Measurements from ENCODE around the gene DNAJB13. TPM values are rescaled to one million over a fixed set of nuclear protein-coding genes. Genes with fewer than 3 reads are reported as not detected.

Gene DNAJB13
- total RNA-seq, 4 donors from 2014 or later, result 0.42 TPM; not detected in 3

DNA sequence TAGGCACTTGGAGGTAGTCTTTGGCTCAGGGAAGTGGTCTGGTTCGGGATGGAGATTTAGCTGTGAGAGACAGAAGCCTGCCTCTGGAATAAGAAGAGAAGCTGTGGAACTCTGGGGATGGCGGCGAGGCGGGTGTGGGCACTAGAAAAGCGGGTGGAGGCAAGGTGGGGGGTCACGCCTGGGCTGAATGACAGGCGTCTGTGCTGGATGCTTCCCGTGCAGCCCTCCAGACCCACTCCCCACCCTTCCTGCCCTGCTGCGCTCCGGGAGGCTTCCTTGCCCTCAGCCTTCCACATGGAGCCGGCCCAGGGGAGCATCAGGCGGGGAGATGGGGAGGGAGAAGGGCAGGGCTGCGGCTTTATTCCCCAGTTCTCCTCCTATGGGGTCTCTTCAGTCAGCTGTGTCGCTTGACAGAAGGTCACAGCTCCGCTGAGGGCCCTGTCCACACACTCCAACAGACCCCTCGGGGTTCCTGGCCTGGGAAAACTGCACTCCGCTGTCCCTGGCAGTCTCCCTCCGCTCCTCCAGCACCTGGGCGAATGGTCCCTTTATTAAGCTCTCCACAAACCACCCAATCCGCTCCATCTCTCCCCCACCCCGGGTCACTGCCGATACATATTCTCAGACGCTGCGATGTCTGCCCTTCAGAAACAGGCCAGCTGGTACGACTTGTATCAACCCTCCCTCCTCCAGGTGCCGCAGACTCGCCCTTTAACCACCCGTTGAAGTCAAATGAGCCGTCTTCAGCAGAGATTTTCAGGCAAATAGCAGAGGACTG is 6.2 kb downstream of the DNAJB13 start:
- WGBS, 2 donors, result 62 to 69% methylated on average over 29 of the region's 29 CpGs
- no peak for DNase-seq (ENCODE audit: low spot score in 2 of 2)
- TF ChIP-seq, protein P1, sequence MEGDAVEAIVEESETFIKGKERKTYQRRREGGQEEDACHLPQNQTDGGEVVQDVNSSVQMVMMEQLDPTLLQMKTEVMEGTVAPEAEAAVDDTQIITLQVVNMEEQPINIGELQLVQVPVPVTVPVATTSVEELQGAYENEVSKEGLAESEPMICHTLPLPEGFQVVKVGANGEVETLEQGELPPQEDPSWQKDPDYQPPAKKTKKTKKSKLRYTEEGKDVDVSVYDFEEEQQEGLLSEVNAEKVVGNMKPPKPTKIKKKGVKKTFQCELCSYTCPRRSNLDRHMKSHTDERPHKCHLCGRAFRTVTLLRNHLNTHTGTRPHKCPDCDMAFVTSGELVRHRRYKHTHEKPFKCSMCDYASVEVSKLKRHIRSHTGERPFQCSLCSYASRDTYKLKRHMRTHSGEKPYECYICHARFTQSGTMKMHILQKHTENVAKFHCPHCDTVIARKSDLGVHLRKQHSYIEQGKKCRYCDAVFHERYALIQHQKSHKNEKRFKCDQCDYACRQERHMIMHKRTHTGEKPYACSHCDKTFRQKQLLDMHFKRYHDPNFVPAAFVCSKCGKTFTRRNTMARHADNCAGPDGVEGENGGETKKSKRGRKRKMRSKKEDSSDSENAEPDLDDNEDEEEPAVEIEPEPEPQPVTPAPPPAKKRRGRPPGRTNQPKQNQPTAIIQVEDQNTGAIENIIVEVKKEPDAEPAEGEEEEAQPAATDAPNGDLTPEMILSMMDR (IDR thresholded peaks at IDR 0.05), result no peak
- no peak for TF ChIP-seq POLR2A (IDR thresholded peaks at IDR 0.05)
- no peak overlapping the region for H3K4me3 ChIP-seq (ENCODE audit: low read depth, poor library complexity, severe bottlenecking)
- intact Hi-C loops (cut with DNase I; ENCODE audit: low total_unique reads), result no loop called here

DNA sequence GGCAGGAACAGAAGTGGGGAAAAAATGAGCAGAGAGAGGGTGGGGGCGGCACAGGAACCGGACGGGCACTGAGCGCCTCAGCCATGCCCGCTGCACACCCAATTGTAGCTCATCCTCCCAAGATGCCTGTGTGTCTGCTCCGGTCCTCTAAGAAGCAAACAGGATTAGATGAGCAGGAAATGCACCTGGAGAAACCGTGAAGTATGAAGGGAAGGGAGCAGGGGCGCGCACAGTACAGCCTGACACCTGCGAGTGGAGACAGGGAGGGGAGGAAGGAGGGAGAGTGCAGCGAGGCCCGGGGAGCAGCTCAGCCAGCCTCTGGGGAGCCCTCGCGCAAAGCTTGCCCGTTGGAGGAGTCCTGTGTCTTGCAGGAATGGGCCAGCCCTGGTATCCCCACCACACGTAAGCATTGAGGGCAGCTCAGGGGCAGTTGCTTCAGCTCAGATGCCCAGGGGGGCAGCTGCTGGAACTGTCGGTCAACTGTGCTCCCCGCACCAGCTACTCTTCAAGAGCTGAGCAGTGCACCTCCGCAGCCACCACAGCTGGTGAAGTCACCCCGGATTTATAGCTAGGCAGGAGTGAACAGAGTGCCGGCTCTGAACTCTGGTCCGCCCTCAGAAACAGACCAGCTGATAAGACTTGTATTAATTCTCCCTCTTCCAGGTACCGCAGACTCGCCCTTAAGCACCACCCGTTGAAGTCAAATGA is 7.0 kb downstream of the DNAJB13 start:
- DNase-seq (ENCODE audit: low spot score in 2 of 2), result no peak
- TF ChIP-seq, protein P1 (IDR thresholded peaks at IDR 0.05), result no peak
- no peak for TF ChIP-seq POLR2A (IDR thresholded peaks at IDR 0.05)
- intact Hi-C loops (cut with DNase I; ENCODE audit: low total_unique reads), result no loop called here
- 75 to 76% methylated on average over 22 to 25 of the region's 25 CpGs for WGBS, 2 donors
- H3K4me3 ChIP-seq (ENCODE audit: low read depth, poor library complexity, severe bottlenecking), result no peak overlapping the region

DNA sequence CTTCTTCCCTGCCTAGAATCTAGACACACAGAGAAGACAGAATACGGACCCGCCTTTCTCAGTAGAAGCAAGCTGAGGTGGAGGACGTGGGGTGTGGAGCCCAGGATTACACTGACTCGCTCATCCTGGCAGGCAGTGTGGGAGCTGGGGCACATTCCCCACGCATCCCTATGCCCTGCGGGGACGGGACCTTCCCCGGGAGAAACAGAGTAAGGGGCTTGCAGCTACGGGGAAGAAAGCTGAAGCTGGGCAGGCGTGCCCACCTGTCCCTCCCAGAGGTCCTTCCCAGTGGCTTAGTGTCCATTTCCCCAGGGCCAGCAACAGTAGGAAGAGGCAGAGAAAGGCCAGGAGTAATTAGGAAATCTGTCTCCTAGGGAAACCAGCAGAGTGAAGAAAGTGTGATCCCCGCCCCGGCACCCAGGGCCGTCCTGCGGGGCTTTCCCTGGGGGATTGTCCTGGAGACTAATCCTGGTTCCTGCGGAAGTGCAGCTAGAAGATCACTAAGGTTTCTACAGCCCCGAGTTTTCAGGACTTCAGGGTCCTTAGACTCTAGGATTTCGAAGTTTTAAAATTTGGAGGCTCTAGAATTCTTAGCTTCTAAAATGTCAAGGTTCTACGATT is 7.8 kb downstream of the DNAJB13 start:
- intact Hi-C loops (cut with DNase I; ENCODE audit: low total_unique reads), result no loop called here
- H3K4me3 ChIP-seq (ENCODE audit: low read depth, poor library complexity, severe bottlenecking), result no peak overlapping the region
- no peak for DNase-seq (ENCODE audit: low spot score in 2 of 2)
- 79 to 81% methylated on average over 18 of the region's 18 CpGs for WGBS, 2 donors
- TF ChIP-seq, protein P1 (IDR thresholded peaks at IDR 0.05), result no peak

DNA sequence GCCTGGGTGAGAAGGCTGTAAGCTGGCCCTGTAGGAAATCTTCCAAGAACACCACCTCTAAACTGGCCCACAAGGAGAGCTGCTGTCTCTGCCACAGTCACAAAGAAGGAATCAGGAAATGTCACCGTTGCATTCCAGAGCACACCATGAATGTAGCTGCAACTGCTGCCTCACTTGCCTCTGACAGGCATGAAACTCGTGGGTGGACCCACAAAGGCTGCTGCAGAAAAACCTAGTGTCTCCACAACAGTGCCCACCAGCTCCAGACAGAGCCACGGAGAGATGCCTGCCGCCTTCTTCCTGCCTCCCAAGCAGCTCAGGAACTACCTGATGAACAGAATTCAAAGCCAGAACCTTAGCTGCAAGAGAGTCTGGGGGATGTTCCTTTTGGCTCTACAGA is 10.5 kb downstream of the DNAJB13 start:
- no peak overlapping the region for H3K4me3 ChIP-seq (ENCODE audit: low read depth, poor library complexity, severe bottlenecking)
- TF ChIP-seq, protein P1 (IDR thresholded peaks at IDR 0.05), result no peak
- no peak for TF ChIP-seq POLR2A (IDR thresholded peaks at IDR 0.05)
- WGBS, 2 donors, result 73 to 78% methylated on average over 4 of the region's 4 CpGs
- intact Hi-C loops (cut with DNase I; ENCODE audit: low total_unique reads), result no loop called here
- DNase-seq (ENCODE audit: low spot score in 2 of 2), result no peak

DNA sequence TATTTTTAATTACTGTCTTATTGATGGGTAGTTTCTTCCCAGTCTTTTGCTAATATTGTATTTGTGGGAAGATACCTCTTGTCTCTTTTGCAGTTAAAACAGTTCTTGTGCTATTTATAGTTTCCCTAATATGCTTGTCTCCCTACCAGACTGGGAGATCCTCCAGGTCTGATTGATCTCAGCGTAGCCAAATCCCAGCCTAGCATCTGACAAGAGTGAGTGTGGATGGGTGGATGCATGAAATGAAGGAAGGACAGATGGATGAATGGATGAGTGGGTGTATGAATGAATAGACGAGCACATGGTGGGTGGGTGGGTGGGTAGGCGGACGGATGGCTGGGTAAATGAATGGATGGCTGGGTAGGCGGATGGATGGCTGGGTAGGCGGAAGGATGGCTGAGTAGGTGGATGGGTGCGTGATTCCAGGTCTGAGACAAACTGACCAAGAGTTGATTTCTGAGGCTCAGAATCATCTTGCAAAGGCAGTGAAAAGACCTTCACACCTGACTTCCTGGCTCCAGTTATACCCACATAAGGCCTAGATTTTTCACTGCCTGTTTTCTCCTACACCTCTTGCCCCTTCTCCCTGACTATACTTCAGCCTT is 11.4 kb downstream of the DNAJB13 start:
- 68 to 71% methylated on average over 7 of the region's 7 CpGs for WGBS, 2 donors
- H3K4me3 ChIP-seq (ENCODE audit: low read depth, poor library complexity, severe bottlenecking), result no peak overlapping the region
- no peak for DNase-seq (ENCODE audit: low spot score in 2 of 2)
- TF ChIP-seq, protein P1 (IDR thresholded peaks at IDR 0.05), result no peak
- no peak for TF ChIP-seq POLR2A (IDR thresholded peaks at IDR 0.05)
- intact Hi-C loops (cut with DNase I; ENCODE audit: low total_unique reads), result no loop called here

Data from lower leg skin (tissue), 4 donors.